Small intestine (tissue), 4 donors: ENCODE results near the gene ANO9. TPM values are rescaled to one million over a fixed set of nuclear protein-coding genes. Genes with fewer than 3 reads are reported as not detected.

Experiments used
- polyA plus RNA-seq, 4 donors: library from polyadenylated mRNA; stranded (reverse) in 3 of 4; unstranded in 1 of 4; fragments of 200-250 nt in 3 of 4; fragments of 120-200 nt in 1 of 4; gene quantifications; one replicate each; pipeline versions ENCODE4 v1.2.1 to v1.2.3, GENCODE V29; 2013
- donor health status: healthy with polysubstance abuse.
- donor health status: Bipolar disorder and iron deficiency.
- donor health status: healthy.

The ANO9 gene
- polyA plus RNA-seq, 4 donors = 84.7 to 363 (median 220) TPM

Other genes starting within 250 kb of the ANO9 start
- not detected for gene SCGB1C1, start 248.9 kb downstream of the ANO9 start, polyA plus RNA-seq
- 10 to 100 TPM; 30.4 to 58.2 (median 35.5) TPM for gene BET1L, start 234.6 kb downstream of the ANO9 start, polyA plus RNA-seq
- 10 to 100 TPM; 57.8 to 64.3 (median 60.9) TPM for gene RIC8A, start 234.3 kb downstream of the ANO9 start, polyA plus RNA-seq
- 10 to 100 TPM; 15.9 to 46.7 (median 19.6) TPM for gene SIRT3, start 205.7 kb downstream of the ANO9 start, polyA plus RNA-seq
- 100 to 1,000 TPM; 104 to 159 (median 149) TPM for gene PSMD13, start 205.0 kb downstream of the ANO9 start, polyA plus RNA-seq
- 10 to 100 TPM; 42.2 to 81.5 (median 58.7) TPM for gene NLRP6, start 163.6 kb downstream of the ANO9 start, polyA plus RNA-seq
- 100 to 1,000 TPM in 3 of 4 donors, 10 to 100 TPM in 1; 86.9 to 154 (median 122) TPM for gene PGGHG, start 152.9 kb downstream of the ANO9 start, polyA plus RNA-seq
- under 1 TPM in 1 of 4 donors, not detected in 3; 0.90 TPM for gene IFITM5, start 142.5 kb downstream of the ANO9 start, polyA plus RNA-seq
- gene IFITM2, start 134.2 kb downstream of the ANO9 start, polyA plus RNA-seq = 100 to 1,000 TPM in 1 of 4 donors, 10 to 100 TPM in 3; 21.7 to 490 (median 51.9) TPM
- gene IFITM1, start 128.0 kb downstream of the ANO9 start, polyA plus RNA-seq = 100 to 1,000 TPM in 2 of 4 donors, 10 to 100 TPM in 1, 1 to 10 TPM in 1; 8.9 to 520 (median 146) TPM
- 1,000 to 10,000 TPM in 1 of 4 donors, 100 to 1,000 TPM in 2, 10 to 100 TPM in 1; 49.2 to 1,181 (median 147) TPM for gene IFITM3, start 121.2 kb downstream of the ANO9 start, polyA plus RNA-seq
- gene B4GALNT4, start 72.5 kb downstream of the ANO9 start, polyA plus RNA-seq = 10 to 100 TPM in 1 of 4 donors, 1 to 10 TPM in 3; 4.5 to 23.8 (median 7.5) TPM
- 100 to 1,000 TPM in 2 of 4 donors, 10 to 100 TPM in 2; 72.5 to 152 (median 111) TPM for gene PKP3, start 47.8 kb downstream of the ANO9 start, polyA plus RNA-seq
- gene SIGIRR, start 27.0 kb downstream of the ANO9 start, polyA plus RNA-seq = 100 to 1,000 TPM in 2 of 4 donors, 10 to 100 TPM in 2; 87.3 to 219 (median 156) TPM
- 10 to 100 TPM in 3 of 4 donors, 1 to 10 TPM in 1; 9.5 to 20.3 (median 15.4) TPM for gene PTDSS2, start 8.3 kb upstream of the ANO9 start, polyA plus RNA-seq
- 100 to 1,000 TPM in 2 of 4 donors, 10 to 100 TPM in 2; 80.9 to 120 (median 100) TPM for gene RNH1, start 65.2 kb upstream of the ANO9 start, polyA plus RNA-seq
- gene HRAS, start 93.6 kb upstream of the ANO9 start, polyA plus RNA-seq = 100 to 1,000 TPM in 2 of 4 donors, 10 to 100 TPM in 2; 23.6 to 142 (median 92.7) TPM
- 1 to 10 TPM in 2 of 4 donors, under 1 TPM in 2; 0.54 to 2.7 (median 1.0) TPM for gene LRRC56, start 95.5 kb upstream of the ANO9 start, polyA plus RNA-seq
- gene LMNTD2, start 118.7 kb upstream of the ANO9 start, polyA plus RNA-seq = 10 to 100 TPM in 2 of 4 donors, 1 to 10 TPM in 2; 4.7 to 26.4 (median 11.9) TPM
- gene RASSF7, start 119.0 kb upstream of the ANO9 start, polyA plus RNA-seq = 100 to 1,000 TPM in 2 of 4 donors, 10 to 100 TPM in 2; 49.1 to 174 (median 120) TPM
- gene PHRF1, start 134.5 kb upstream of the ANO9 start, polyA plus RNA-seq = 10 to 100 TPM; 14.6 to 43.3 (median 23.6) TPM
- 100 to 1,000 TPM in 2 of 4 donors, 10 to 100 TPM in 2; 14.5 to 115 (median 73.1) TPM for gene IRF7, start 173.9 kb upstream of the ANO9 start, polyA plus RNA-seq
- gene CDHR5, start 182.9 kb upstream of the ANO9 start, polyA plus RNA-seq = 1,000 to 10,000 TPM in 1 of 4 donors, 100 to 1,000 TPM in 3; 112 to 1,182 (median 936) TPM
- 100 to 1,000 TPM in 1 of 4 donors, 10 to 100 TPM in 2, 1 to 10 TPM in 1; 4.8 to 114 (median 22.3) TPM for gene SCT, start 185.2 kb upstream of the ANO9 start, polyA plus RNA-seq
- 1 to 10 TPM in 2 of 4 donors, under 1 TPM in 2; 0.51 to 1.4 (median 1.1) TPM for gene DRD4, start 195.3 kb upstream of the ANO9 start, polyA plus RNA-seq